Endothelial cell (in vitro differentiated cells): ENCODE results near the gene KXD1. TPM values are rescaled to one million over a fixed set of nuclear protein-coding genes. Genes with fewer than 3 reads are reported as not detected.

Experiments used
- DNase-seq: peaks from one replicate; pipeline ENCODE4 v3.0.0; 2021; ENCODE audit warnings: low spot score
- H3K27ac Mint-ChIP-seq: one replicate; pipeline ENCODE4 v1.8.0; 2021; ENCODE audit warnings: mixed read lengths, inconsistent platforms; ENCODE audit not compliant: unreplicated experiment
- H3K27me3 Mint-ChIP-seq: one replicate; pipeline ENCODE4 v1.8.0; 2021; ENCODE audit warnings: mild to moderate bottlenecking, moderate library complexity, mixed read lengths, inconsistent platforms; ENCODE audit not compliant: unreplicated experiment
- H3K36me3 Mint-ChIP-seq: one replicate; pipeline ENCODE4 v1.8.0; 2021; ENCODE audit warnings: mild to moderate bottlenecking, low read depth, mixed read lengths, inconsistent platforms; ENCODE audit not compliant: unreplicated experiment
- H3K4me1 Mint-ChIP-seq: one replicate; pipeline ENCODE4 v1.8.0; 2021; ENCODE audit warnings: mild to moderate bottlenecking, mixed read lengths, inconsistent platforms; ENCODE audit not compliant: unreplicated experiment
- H3K4me3 Mint-ChIP-seq: one replicate; pipeline ENCODE4 v1.8.0; 2021; ENCODE audit warnings: mild to moderate bottlenecking, mixed read lengths, inconsistent platforms; ENCODE audit not compliant: unreplicated experiment
- H3K9me3 Mint-ChIP-seq: one replicate; pipeline ENCODE4 v1.8.0; 2021; ENCODE audit warnings: mixed read lengths, inconsistent platforms; ENCODE audit not compliant: unreplicated experiment
- CTCF ChIP-seq: fragments of 200-600 bp; sonication (generic); IDR thresholded peaks from one replicate; pipeline ENCODE4 v1.5.0; 2021; ENCODE audit warnings: antibody characterized with exemption; ENCODE audit not compliant: unreplicated experiment
- total RNA-seq: library from RNA; stranded (reverse); fragmentation: NEBNext Ultra II Directional; extraction: Animal tissue kit (Norgen Biotek cat#: 25700); gene quantifications from one replicate; pipeline ENCODE4 v1.2.1, GENCODE V29; 2021; ENCODE audit not compliant: unreplicated experiment

KXD1 gene
- total RNA-seq, 1 donor from 2014 or later, result 105 TPM

- Mint-ChIP-seq H3K4me3 (no peak overlapping the region), H3K4me1 (peaks cover 13% of the 10 kb centered on the region), H3K27me3 (peaks cover 22% of the 10 kb centered on the region), H3K36me3 (peaks cover 3% of the 10 kb centered on the region), H3K27ac (peak overlapping the region; percentile 57), H3K9me3 (no peaks in the 10 kb centered on the region)
- no peak for DNase-seq
- no peak for TF ChIP-seq CTCF
Observed at GRCh38 chr19:18593367-18594095, 35.9 kb downstream of the KXD1 start.

GRCh38 chr19:18594096-18594823 is 36.6 kb downstream of the KXD1 start:
- Mint-ChIP-seq H3K4me1 (peaks cover 13% of the 10 kb centered on the region), H3K36me3 (peaks cover 3% of the 10 kb centered on the region), H3K9me3 (no peaks in the 10 kb centered on the region), H3K27ac (no peak overlapping the region), H3K4me3 (peak overlapping the region; percentile 63), H3K27me3 (peaks cover 29% of the 10 kb centered on the region)
- TF ChIP-seq CTCF, result peak; percentile 90
- DNase-seq, result peak; percentile 85

GRCh38 chr19:18594824-18595373 is 37.2 kb downstream of the KXD1 start:
- no peak for DNase-seq
- Mint-ChIP-seq H3K27ac (no peak overlapping the region), H3K9me3 (no peaks in the 10 kb centered on the region), H3K27me3 (peaks cover 29% of the 10 kb centered on the region), H3K36me3 (peaks cover 3% of the 10 kb centered on the region), H3K4me3 (peak overlapping the region; percentile 63), H3K4me1 (peaks cover 10% of the 10 kb centered on the region)
- TF ChIP-seq CTCF, result no peak

- DNase-seq, result no peak
Observed at GRCh38 chr19:18595475-18595874, 37.8 kb downstream of the KXD1 start.

More at GRCh38 chr19:18595475-18595874, 37.8 kb downstream of the KXD1 start:
- Mint-ChIP-seq H3K27me3 (peaks cover 28% of the 10 kb centered on the region), H3K4me3 (no peak overlapping the region), H3K27ac (peak overlapping the region; percentile 20), H3K36me3 (peaks cover 3% of the 10 kb centered on the region), H3K4me1 (peaks cover 7% of the 10 kb centered on the region), H3K9me3 (no peaks in the 10 kb centered on the region)
- no peak for TF ChIP-seq CTCF
